ENCODE data around the gene MXRA7.

MXRA7 gene

GRCh38 chr17:76686538-76687297 is 24.0 kb downstream of the MXRA7 start:
- H3K27ac ChIP-seq (ENCODE audit: low read length): no peak overlapping the region
- no peak overlapping the region for H3K9ac ChIP-seq (ENCODE audit: low read depth, low read length)
- H3K4me1 ChIP-seq (ENCODE audit: insufficient read depth, low read length): peaks cover 10% of the 10 kb centered on the region
- H3K9me3 ChIP-seq (ENCODE audit: insufficient read depth, low read depth, low read length): no peaks in the 10 kb centered on the region
- no peak overlapping the region for H3K4me3 ChIP-seq (ENCODE audit: low read length)
- H3K36me3 ChIP-seq (ENCODE audit: insufficient read depth, low read depth, low read length): no peaks in the 10 kb centered on the region
- no peaks in the 10 kb centered on the region for H3K27me3 ChIP-seq (ENCODE audit: insufficient read depth, low read length)

- Histone ChIP-seq H3K4me1 (ENCODE audit: insufficient read depth, low read length) (peaks cover 13% of the 10 kb centered on the region), H3K27me3 (ENCODE audit: insufficient read depth, low read length) (no peaks in the 10 kb centered on the region), H3K4me3 (ENCODE audit: low read length) (no peak overlapping the region), H3K27ac (ENCODE audit: low read length) (no peak overlapping the region), H3K9ac (ENCODE audit: low read depth, low read length) (no peak overlapping the region), H3K9me3 (ENCODE audit: insufficient read depth, low read depth, low read length) (no peaks in the 10 kb centered on the region), H3K36me3 (ENCODE audit: insufficient read depth, low read depth, low read length) (no peaks in the 10 kb centered on the region)
Observed at GRCh38 chr17:76685846-76686245, 24.9 kb downstream of the MXRA7 start.

- Histone ChIP-seq H3K9ac (ENCODE audit: low read depth, low read length) (no peak overlapping the region), H3K27ac (ENCODE audit: low read length) (no peak overlapping the region), H3K27me3 (ENCODE audit: insufficient read depth, low read length) (no peaks in the 10 kb centered on the region), H3K4me1 (ENCODE audit: insufficient read depth, low read length) (peaks cover 13% of the 10 kb centered on the region), H3K9me3 (ENCODE audit: insufficient read depth, low read depth, low read length) (no peaks in the 10 kb centered on the region), H3K36me3 (ENCODE audit: insufficient read depth, low read depth, low read length) (no peaks in the 10 kb centered on the region), H3K4me3 (ENCODE audit: low read length) (no peak overlapping the region)
Observed at GRCh38 chr17:76685366-76685765, 25.4 kb downstream of the MXRA7 start.

- Histone ChIP-seq H3K4me1 (ENCODE audit: insufficient read depth, low read length) (peaks cover 13% of the 10 kb centered on the region), H3K4me3 (ENCODE audit: low read length) (no peak overlapping the region), H3K9ac (ENCODE audit: low read depth, low read length) (no peak overlapping the region), H3K9me3 (ENCODE audit: insufficient read depth, low read depth, low read length) (no peaks in the 10 kb centered on the region), H3K27ac (ENCODE audit: low read length) (no peak overlapping the region), H3K27me3 (ENCODE audit: insufficient read depth, low read length) (no peaks in the 10 kb centered on the region), H3K36me3 (ENCODE audit: insufficient read depth, low read depth, low read length) (no peaks in the 10 kb centered on the region)
Observed at GRCh38 chr17:76684756-76685155, 26.0 kb downstream of the MXRA7 start.

- no peaks in the 10 kb centered on the region for H3K36me3 ChIP-seq (ENCODE audit: insufficient read depth, low read depth, low read length)
- peaks cover 13% of the 10 kb centered on the region for H3K4me1 ChIP-seq (ENCODE audit: insufficient read depth, low read length)
- H3K9me3 ChIP-seq (ENCODE audit: insufficient read depth, low read depth, low read length): no peaks in the 10 kb centered on the region
- H3K4me3 ChIP-seq (ENCODE audit: low read length): no peak overlapping the region
- no peak overlapping the region for H3K9ac ChIP-seq (ENCODE audit: low read depth, low read length)
- no peak overlapping the region for H3K27ac ChIP-seq (ENCODE audit: low read length)
- no peaks in the 10 kb centered on the region for H3K27me3 ChIP-seq (ENCODE audit: insufficient read depth, low read length)
Observed at GRCh38 chr17:76683921-76684745, 26.6 kb downstream of the MXRA7 start.

GRCh38 chr17:76683011-76683755 is 27.6 kb downstream of the MXRA7 start:
- H3K9me3 ChIP-seq (ENCODE audit: insufficient read depth, low read depth, low read length): no peaks in the 10 kb centered on the region
- H3K9ac ChIP-seq (ENCODE audit: low read depth, low read length): no peak overlapping the region
- no peaks in the 10 kb centered on the region for H3K36me3 ChIP-seq (ENCODE audit: insufficient read depth, low read depth, low read length)
- H3K27ac ChIP-seq (ENCODE audit: low read length): no peak overlapping the region
- no peak overlapping the region for H3K4me3 ChIP-seq (ENCODE audit: low read length)
- peaks cover 13% of the 10 kb centered on the region for H3K4me1 ChIP-seq (ENCODE audit: insufficient read depth, low read length)
- H3K27me3 ChIP-seq (ENCODE audit: insufficient read depth, low read length): no peaks in the 10 kb centered on the region

GRCh38 chr17:76682296-76682695 is 28.5 kb downstream of the MXRA7 start:
- Histone ChIP-seq H3K4me3 (ENCODE audit: low read length) (no peak overlapping the region), H3K4me1 (ENCODE audit: insufficient read depth, low read length) (peaks cover 11% of the 10 kb centered on the region), H3K27ac (ENCODE audit: low read length) (no peak overlapping the region), H3K9ac (ENCODE audit: low read depth, low read length) (no peak overlapping the region), H3K36me3 (ENCODE audit: insufficient read depth, low read depth, low read length) (no peaks in the 10 kb centered on the region), H3K27me3 (ENCODE audit: insufficient read depth, low read length) (no peaks in the 10 kb centered on the region), H3K9me3 (ENCODE audit: insufficient read depth, low read depth, low read length) (no peaks in the 10 kb centered on the region)

- H3K9me3 ChIP-seq (ENCODE audit: insufficient read depth, low read depth, low read length): no peaks in the 10 kb centered on the region
- H3K4me3 ChIP-seq (ENCODE audit: low read length): no peak overlapping the region
- H3K27ac ChIP-seq (ENCODE audit: low read length): no peak overlapping the region
- H3K36me3 ChIP-seq (ENCODE audit: insufficient read depth, low read depth, low read length): no peaks in the 10 kb centered on the region
- no peak overlapping the region for H3K9ac ChIP-seq (ENCODE audit: low read depth, low read length)
- H3K27me3 ChIP-seq (ENCODE audit: insufficient read depth, low read length): no peaks in the 10 kb centered on the region
- H3K4me1 ChIP-seq (ENCODE audit: insufficient read depth, low read length): peaks cover 2% of the 10 kb centered on the region; the same call in 1 of the 2 replicates
Observed at GRCh38 chr17:76681222-76682137, 29.3 kb downstream of the MXRA7 start.

GRCh38 chr17:76679239-76679638 is 31.5 kb downstream of the MXRA7 start:
- H3K4me3 ChIP-seq (ENCODE audit: low read length): no peak overlapping the region
- no peak overlapping the region for H3K9ac ChIP-seq (ENCODE audit: low read depth, low read length)
- H3K9me3 ChIP-seq (ENCODE audit: insufficient read depth, low read depth, low read length): no peaks in the 10 kb centered on the region
- no peaks in the 10 kb centered on the region for H3K27me3 ChIP-seq (ENCODE audit: insufficient read depth, low read length)
- no peak overlapping the region for H3K27ac ChIP-seq (ENCODE audit: low read length)
- no peaks in the 10 kb centered on the region for H3K36me3 ChIP-seq (ENCODE audit: insufficient read depth, low read depth, low read length)
- 0 out of 2 replicates have a peak, but pooled peaks cover 2% of the 10 kb centered on the region for H3K4me1 ChIP-seq (ENCODE audit: insufficient read depth, low read length)

GRCh38 chr17:76678330-76678729 is 32.4 kb downstream of the MXRA7 start:
- no peak overlapping the region for H3K4me3 ChIP-seq (ENCODE audit: low read length)

GRCh38 chr17:76677406-76677805 is 33.4 kb downstream of the MXRA7 start:
- H3K9ac ChIP-seq (ENCODE audit: low read depth, low read length): no peak overlapping the region
- no peaks in the 10 kb centered on the region for H3K36me3 ChIP-seq (ENCODE audit: insufficient read depth, low read depth, low read length)
- H3K4me3 ChIP-seq (ENCODE audit: low read length): no peak overlapping the region
- no peaks in the 10 kb centered on the region for H3K9me3 ChIP-seq (ENCODE audit: insufficient read depth, low read depth, low read length)
- H3K27me3 ChIP-seq (ENCODE audit: insufficient read depth, low read length): no peaks in the 10 kb centered on the region
- H3K27ac ChIP-seq (ENCODE audit: low read length): no peak overlapping the region
- 0 out of 2 replicates have a peak, but pooled peaks cover 2% of the 10 kb centered on the region for H3K4me1 ChIP-seq (ENCODE audit: insufficient read depth, low read length)

More at GRCh38 chr17:76678330-76678729, 32.4 kb downstream of the MXRA7 start:
- Histone ChIP-seq H3K9ac (ENCODE audit: low read depth, low read length) (no peak overlapping the region), H3K27me3 (ENCODE audit: insufficient read depth, low read length) (no peaks in the 10 kb centered on the region), H3K36me3 (ENCODE audit: insufficient read depth, low read depth, low read length) (no peaks in the 10 kb centered on the region), H3K27ac (ENCODE audit: low read length) (no peak overlapping the region), H3K4me1 (ENCODE audit: insufficient read depth, low read length) (0 out of 2 replicates have a peak, but pooled peaks cover 2% of the 10 kb centered on the region), H3K9me3 (ENCODE audit: insufficient read depth, low read depth, low read length) (no peaks in the 10 kb centered on the region)
